GM12801 (cell line): ENCODE measurements around the gene TFEC.

Experiments used
- CTCF ChIP-seq: IDR thresholded peaks from one replicate; pipeline ENCODE4 v1.5.1; 2011; ENCODE audit warnings: control low read depth; ENCODE audit not compliant: insufficient read length; ENCODE audit errors: extremely low read depth

TFEC gene

GRCh38 chr7:115914951-115915350 lies 115.6 kb downstream of the TFEC start:
- TF ChIP-seq CTCF, result no peak

- TF ChIP-seq CTCF, result no peak
Measured at GRCh38 chr7:115911465-115911864, 119.1 kb downstream of the TFEC start.

GRCh38 chr7:115910541-115911164 lies 119.9 kb downstream of the TFEC start:
- no peak for TF ChIP-seq CTCF

- no peak for TF ChIP-seq CTCF
Measured at GRCh38 chr7:115906731-115907130, 123.8 kb downstream of the TFEC start.

- TF ChIP-seq CTCF, result no peak
Measured at GRCh38 chr7:115889669-115889984, 140.9 kb downstream of the TFEC start.

- TF ChIP-seq CTCF, result no peak
Measured at GRCh38 chr7:115888981-115889668, 141.4 kb downstream of the TFEC start.

GRCh38 chr7:115885550-115885949 lies 145.0 kb downstream of the TFEC start:
- TF ChIP-seq CTCF, result no peak
